Stimulated activated naive B cell treated with anti-CD40 and anti-IgM and Interleukin-4, amounts not matched to agents 10 μg/mL and 1 μg/mL and 100 μg/mL, for 72 hours (primary cell): ENCODE measurements around the gene KLRC1.
"Not testable (repeated sequence)": the region's sequence is repeated elsewhere in the genome, so short reads cannot be mapped to it uniquely, and the experiment has no call there.

Experiments used
- ATAC-seq, 2 donors: fragments of 150-1000 bp; cut with Tn5 transposase; replicated peaks; 2 replicates each; pipeline ENCODE4 v1.10.0; 2021; ENCODE audit warnings: moderate library complexity in 1 of 2
- DNase-seq: peaks from one replicate; pipeline ENCODE4 v3.0.0; 2021
- H3K27ac Mint-ChIP-seq: one replicate; pipeline ENCODE4 v1.8.0; 2022; ENCODE audit warnings: mild to moderate bottlenecking, mixed read lengths
- H3K27me3 Mint-ChIP-seq, 2 donors: one replicate each; pipeline ENCODE4 v1.8.0; 2022; ENCODE audit warnings: mixed read lengths in 2 of 2
- H3K36me3 Mint-ChIP-seq, 2 donors: one replicate each; pipeline ENCODE4 v1.8.0; 2022; ENCODE audit warnings: mixed read lengths in 2 of 2, mild to moderate bottlenecking in 1 of 2
- H3K4me1 Mint-ChIP-seq, 2 donors: one replicate each; pipeline ENCODE4 v1.8.0; 2022; ENCODE audit warnings: mixed read lengths in 2 of 2, mild to moderate bottlenecking in 1 of 2
- H3K4me3 Mint-ChIP-seq, 2 donors: one replicate each; pipeline ENCODE4 v1.8.0; 2022; ENCODE audit warnings: mild to moderate bottlenecking in 2 of 2, mixed read lengths in 2 of 2, moderate library complexity in 1 of 2
- H3K9me3 Mint-ChIP-seq, 2 donors: one replicate each; pipeline ENCODE4 v1.8.0; 2022; ENCODE audit warnings: mixed read lengths in 2 of 2, mild to moderate bottlenecking in 1 of 2

KLRC1 gene

GRCh38 chr12:10400829-10401228 lies 52.3 kb downstream of the KLRC1 start:
- no peak overlapping the region for H3K4me3 Mint-ChIP-seq
- peaks cover 4 to 24% of the 10 kb centered on the region in 2 donors for H3K27me3 Mint-ChIP-seq
- H3K9me3 Mint-ChIP-seq = peaks cover 0 to 2% of the 10 kb centered on the region in 2 donors
- peaks cover 0 to 1% of the 10 kb centered on the region in 2 donors for H3K36me3 Mint-ChIP-seq
- no peak for DNase-seq
- ATAC-seq = no peak
- H3K4me1 Mint-ChIP-seq = peaks cover under 1 to 14% of the 10 kb centered on the region in 2 donors
- H3K27ac Mint-ChIP-seq = no peak overlapping the region

GRCh38 chr12:10398168-10398567 lies 55.0 kb downstream of the KLRC1 start:
- no peak overlapping the region for H3K4me3 Mint-ChIP-seq
- DNase-seq (no peak), ATAC-seq (no peak)
- H3K9me3 Mint-ChIP-seq = peaks cover 0 to 2% of the 10 kb centered on the region in 2 donors
- peaks cover 4 to 24% of the 10 kb centered on the region in 2 donors for H3K27me3 Mint-ChIP-seq
- peaks cover 13 to 40% of the 10 kb centered on the region in 2 donors for H3K4me1 Mint-ChIP-seq
- H3K36me3 Mint-ChIP-seq = peaks cover 0 to 1% of the 10 kb centered on the region in 2 donors
- H3K27ac Mint-ChIP-seq = no peak overlapping the region

DNA sequence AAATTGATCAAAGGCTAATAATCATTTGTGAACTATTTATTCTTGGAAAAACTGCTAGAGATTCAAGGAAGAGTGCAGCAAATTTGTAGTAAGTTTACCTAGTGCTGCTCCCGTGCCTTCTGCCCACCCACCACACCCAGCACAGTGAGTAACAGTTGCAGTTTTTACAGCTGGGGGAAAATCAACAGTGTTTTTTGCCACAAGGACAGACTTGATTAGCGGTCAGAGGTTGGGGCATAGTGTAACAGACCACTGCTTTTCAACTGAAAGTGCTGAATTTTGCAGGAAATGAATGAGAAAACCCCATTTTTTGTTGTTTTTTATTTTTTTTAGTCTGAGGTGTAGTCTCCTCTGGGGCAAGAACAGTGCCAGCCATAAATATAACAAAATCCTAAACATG lies 55.9 kb downstream of the KLRC1 start:
- Mint-ChIP-seq H3K27me3 (peaks cover 4 to 21% of the 10 kb centered on the region in 2 donors), H3K4me3 (no peak overlapping the region), H3K4me1 (peaks cover 13 to 45% of the 10 kb centered on the region in 2 donors), H3K36me3 (peaks cover 0 to 1% of the 10 kb centered on the region in 2 donors), H3K9me3 (peaks cover 0 to 2% of the 10 kb centered on the region in 2 donors), H3K27ac (no peak overlapping the region)
- ATAC-seq (no peak), DNase-seq (no peak)

- H3K4me1 Mint-ChIP-seq = peaks cover 13 to 46% of the 10 kb centered on the region in 2 donors
- peaks cover 4 to 18% of the 10 kb centered on the region in 2 donors for H3K27me3 Mint-ChIP-seq
- not testable (repeated sequence) for H3K4me3 Mint-ChIP-seq, ATAC-seq, H3K36me3 Mint-ChIP-seq, H3K9me3 Mint-ChIP-seq, H3K27ac Mint-ChIP-seq, DNase-seq
Observed at GRCh38 chr12:10396176-10396575, 57.0 kb downstream of the KLRC1 start.
